ENCODE measurements around the gene B4GALNT4.

DNA sequence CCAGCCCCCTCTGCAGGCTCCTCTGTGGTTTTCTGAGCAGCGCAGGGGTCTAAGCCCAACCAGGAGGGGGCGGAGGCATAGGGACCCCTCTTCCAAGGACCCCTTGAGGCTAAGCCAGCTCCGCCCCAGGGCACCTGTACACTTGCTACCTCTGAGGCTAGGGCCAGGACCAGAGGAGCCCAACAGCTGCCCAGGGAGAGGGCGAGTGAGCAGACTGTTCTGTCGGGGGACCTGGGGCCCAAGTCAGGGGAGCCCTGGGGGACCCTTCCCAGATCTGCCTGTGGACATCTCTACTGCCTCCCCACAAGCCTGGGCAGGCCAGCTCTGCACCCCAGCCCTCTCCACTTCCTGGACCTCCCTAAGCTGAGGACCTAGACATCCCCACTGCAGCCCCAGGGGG lies 1.8 kb downstream of the B4GALNT4 start:
- TF ChIP-seq, protein P1, sequence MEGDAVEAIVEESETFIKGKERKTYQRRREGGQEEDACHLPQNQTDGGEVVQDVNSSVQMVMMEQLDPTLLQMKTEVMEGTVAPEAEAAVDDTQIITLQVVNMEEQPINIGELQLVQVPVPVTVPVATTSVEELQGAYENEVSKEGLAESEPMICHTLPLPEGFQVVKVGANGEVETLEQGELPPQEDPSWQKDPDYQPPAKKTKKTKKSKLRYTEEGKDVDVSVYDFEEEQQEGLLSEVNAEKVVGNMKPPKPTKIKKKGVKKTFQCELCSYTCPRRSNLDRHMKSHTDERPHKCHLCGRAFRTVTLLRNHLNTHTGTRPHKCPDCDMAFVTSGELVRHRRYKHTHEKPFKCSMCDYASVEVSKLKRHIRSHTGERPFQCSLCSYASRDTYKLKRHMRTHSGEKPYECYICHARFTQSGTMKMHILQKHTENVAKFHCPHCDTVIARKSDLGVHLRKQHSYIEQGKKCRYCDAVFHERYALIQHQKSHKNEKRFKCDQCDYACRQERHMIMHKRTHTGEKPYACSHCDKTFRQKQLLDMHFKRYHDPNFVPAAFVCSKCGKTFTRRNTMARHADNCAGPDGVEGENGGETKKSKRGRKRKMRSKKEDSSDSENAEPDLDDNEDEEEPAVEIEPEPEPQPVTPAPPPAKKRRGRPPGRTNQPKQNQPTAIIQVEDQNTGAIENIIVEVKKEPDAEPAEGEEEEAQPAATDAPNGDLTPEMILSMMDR (conservative IDR thresholded peaks at IDR 0.05), result no peak
- TF ChIP-seq EZH2 (IDR thresholded peaks at IDR 0.05; ENCODE audit: low read depth), result no peak
